DMS114 treated with DMSO at 0.1 percent for 48 hours (cell line): Measurements from ENCODE around the gene TRIO.
A peak's percentile ranks its signal among the peaks of the same experiment; 100 is the strongest.

ENCODE experiments used
- DNase-seq: peaks from one replicate; lab custom pipeline; 2025; ENCODE audit not compliant: unreplicated experiment; lab: John Stamatoyannopoulos, UW

The TRIO gene

DNA sequence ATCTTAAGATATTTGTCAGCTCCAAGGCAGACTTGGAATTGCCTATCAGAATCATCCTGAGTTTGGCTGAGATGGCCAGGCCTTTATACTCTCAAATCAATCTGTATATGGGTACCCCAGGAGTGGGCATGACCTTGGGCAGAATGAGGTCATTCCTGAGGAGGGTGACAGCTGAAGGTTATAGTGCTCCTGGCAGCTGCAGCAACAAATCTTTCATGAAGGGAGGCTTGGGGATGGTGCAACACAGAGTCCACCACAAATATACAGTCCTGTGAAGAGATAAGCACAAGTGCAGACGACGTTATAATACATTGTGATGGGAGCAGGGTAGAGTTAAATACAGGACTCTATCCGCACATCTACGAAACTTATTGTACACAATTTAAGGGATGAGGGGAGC is 21.1 kb upstream of the TRIO start:
- DNase-seq, result no peak

DNA sequence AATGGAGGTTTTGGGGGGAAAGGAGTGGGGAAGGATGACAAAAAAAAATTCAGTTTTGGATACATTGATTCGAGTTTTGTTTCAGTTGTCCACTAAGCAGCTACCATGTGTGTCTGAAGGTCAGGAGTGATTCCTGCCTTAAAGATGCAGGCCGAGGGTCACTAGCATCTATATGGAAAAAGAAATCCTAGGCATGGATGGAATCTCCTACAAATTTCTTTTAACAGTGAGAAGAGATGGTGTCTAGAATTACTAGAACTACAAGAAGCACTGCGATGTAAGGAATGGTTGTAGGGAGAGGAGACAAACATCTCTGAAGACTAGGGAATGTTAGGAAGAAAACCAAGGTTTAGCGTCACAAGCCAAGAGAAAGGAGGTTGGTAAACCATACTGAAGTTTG is 19.6 kb upstream of the TRIO start:
- no peak for DNase-seq

DNA sequence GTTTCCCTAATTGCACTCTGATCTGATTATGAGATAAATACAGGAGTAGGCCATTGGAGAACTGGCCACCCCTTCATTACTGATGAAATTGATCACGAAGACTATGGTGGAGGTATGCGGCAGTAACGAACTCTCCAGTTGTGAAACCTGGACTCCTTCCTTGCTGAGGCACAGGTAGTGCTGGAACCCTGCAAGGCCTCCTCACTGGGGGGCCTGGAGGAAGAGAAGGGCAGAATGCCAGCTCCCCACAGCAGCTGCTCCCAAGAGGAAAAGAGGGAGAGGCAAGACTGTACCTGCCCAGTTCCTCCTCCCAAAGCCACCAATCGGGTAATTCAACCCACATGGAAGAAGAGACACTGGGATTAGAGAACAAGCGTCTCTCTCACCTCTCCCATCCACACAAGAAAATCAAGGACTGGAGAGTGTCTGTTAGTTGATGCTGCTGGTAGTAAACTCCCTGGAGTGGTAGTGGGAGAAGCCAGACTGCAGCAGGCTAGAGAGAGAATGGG is 19.1 kb upstream of the TRIO start:
- DNase-seq, result no peak

DNA sequence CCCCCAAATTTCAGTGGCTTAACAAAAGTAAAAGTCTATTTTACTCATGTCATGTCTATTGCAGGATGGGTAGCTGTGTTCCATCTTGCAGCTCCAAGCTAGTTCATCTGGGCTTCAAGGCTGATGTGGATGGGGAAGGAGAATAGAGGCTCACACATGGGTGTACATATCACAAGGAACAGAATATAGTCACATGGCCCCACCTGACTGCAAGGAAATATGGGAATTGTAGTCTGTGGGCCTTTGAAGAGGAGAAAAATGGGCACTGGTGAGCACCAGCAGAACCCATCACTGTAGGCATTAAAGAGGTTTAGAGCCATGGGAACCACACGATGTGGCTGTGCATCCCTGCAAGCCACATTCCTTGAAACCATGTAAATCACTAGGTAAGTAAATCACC is 17.9 kb upstream of the TRIO start:
- DNase-seq, result no peak

DNA sequence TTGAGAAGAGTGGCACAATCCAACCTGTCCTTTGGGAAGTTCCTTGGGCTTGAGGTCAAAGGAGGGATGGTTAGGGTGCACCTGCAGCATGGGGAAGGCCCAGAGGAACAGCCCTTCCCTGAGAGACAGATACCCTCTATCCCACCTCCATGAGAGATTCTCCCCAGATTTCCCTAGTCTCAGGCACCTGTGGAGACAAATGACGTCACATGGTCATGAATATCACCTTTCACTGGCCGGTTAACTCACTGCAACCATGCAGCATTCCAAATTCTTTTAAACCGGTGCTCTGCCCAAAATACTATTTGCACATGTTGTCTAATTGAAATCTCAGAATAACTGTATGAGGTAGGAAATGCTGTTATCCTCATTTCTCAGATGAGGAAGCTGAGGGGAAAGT is 15.6 kb upstream of the TRIO start:
- DNase-seq, result no peak

DNA sequence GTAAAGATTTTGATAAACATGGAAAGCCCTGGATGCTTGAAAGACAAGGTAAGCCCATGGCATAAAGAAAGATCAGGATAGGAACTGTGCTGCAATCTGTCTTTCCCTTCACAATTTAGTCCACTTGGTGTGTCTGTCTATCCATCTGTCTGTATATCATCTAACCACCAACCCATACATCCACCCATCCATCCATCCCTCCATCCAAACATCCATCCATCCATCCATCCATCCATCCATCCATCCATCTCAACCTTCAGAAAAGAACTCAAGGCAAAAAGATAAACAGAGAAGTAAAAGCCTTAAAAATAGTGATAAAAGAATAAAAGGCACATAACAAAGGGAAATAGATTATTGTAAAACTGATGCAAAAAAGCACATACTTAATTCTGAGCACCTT is 15.1 kb upstream of the TRIO start:
- DNase-seq, result no peak

DNA sequence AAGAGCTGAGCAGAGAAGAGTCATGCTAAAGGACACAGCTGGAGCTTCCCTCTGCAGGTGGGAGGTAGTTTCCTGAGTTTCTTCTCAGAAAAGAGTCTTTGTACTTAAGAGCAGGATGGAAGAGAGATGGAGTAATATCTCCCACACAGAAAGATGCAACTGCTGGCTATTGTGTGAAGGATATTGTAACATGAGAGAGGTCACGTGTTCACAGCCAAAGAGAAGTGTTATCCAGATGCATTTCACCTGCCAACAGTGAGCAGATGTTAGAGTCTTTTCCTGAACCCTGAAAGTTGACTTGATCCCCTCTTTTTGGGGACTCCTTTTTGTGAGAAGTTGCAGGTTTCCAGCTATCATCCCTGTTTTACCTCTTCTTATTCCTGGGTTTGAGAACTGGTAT is 14.0 kb upstream of the TRIO start:
- no peak for DNase-seq

DNA sequence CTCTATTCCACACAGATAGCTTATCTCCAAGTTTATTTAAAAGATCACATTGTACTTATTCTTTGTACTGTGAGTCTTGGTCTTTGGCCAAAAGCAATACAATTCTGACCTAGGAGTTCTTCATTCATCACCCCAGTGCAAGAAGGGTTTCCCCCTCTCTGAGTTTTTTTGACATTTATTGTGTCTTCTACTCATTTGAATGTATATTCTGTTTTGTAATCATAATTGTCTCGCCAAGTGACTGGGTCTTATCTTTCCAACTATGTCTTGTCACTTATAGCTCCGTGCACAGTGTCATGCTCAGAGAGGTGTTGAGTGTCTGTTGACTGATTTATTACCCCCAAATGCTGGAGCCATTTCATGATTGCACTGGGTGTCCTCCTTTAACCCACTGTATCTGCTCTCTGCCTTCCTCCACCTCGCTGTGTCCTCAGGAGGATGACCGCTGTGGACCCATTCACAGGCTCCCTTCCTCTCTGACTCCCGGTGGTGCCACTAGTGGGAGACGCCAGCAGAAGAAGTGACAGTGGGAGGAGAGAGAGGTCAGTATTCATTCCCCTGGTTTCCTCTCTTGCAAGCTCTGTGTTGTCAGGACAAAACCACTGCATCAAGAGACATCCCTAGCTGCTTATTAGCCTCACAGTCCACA is 11.2 kb upstream of the TRIO start:
- no peak for DNase-seq

DNA sequence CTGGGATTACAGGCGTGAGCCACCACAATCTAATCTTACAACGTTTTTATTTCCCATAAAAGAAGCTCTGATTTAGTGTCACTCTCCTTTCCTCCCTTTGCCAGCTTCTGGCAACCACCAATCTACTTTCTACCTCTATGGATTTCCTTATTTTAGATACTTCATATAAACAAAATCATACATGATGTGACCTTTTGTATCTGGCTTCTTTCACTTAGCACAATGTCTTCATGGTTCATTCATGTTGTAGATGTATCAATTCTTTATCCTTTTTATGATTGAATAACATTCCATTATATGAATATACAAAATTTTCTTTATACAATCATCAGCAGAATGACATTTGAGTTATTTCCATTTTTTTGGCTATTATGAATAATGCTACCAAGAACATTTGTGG is 9.7 kb upstream of the TRIO start:
- no peak for DNase-seq

DNA sequence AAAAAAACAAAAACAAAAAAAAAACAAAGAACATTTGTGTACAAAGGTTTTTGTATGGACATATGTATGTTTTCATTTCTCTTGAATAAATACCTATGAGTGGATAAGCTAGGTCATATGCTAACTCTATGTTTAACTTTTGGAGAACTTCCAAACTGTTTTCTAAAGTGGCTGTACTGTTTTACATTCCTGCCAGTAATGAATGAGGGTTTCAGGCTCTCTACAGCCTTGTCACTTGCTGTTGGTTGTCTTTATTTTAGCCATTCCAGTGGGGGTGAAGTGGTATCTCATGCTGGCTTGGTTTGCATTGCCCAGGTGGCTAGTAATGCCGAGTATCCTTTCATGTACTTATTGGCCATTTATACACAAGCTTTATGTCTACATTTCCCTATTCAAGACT is 9.1 kb upstream of the TRIO start:
- DNase-seq, result no peak

DNA sequence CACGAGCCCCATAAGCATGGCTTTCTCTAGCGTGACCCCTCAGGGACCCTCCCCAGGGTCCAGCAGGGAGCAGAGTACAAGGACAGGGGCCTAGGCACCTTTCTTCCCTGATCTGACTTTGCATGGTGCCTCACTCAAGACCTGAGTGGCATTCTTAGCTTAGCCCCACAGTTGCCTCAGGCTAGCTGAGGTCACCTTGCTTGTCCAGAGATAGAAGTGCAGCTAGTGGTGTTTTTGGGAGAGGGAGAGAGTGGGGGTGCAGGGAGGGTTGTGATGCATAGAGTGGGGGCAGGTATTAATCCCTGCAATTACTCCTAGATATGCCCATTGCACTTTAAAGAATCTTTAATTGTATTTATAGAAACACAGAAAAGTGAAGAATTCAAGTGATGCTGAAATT is 8.4 kb upstream of the TRIO start:
- DNase-seq, result no peak

DNA sequence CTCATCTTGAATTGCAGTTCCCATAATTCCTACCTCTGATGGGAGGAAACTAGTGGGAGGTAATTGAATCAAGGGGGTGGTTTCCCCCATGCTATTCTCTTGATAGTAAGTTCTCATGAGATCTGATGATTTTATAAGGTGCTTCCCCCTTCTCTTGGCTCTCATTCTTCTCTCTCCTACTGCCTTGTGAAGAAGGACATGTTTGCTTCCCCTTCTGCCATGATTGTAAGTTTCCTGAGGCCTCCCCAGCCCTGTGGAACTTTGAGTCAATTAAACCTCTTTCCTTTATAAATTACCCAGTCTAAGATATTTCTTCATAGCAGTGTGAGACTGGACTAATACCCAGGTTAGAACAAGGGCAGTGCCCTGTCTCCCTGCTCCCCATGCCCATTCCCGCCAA is 7.5 kb upstream of the TRIO start:
- DNase-seq, result no peak

DNA sequence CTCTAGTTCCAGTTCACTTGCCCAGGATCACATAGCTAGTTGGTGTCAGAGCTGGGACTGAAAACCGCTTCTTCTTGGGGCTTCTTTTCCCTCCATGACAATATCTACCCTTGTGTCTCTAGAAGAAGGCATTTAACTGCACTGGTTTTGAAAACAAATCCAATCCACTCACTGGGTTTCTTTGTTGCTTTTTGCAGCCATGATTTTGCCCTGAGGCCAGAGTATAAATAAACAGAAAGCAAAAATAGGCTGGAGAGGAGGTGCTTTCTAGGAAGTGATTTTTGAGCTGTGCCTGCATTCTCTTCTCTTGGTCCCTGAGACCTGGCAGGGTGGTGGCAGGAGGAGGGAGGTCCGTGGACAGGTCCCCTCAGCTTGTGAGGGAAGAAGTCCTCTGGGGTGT is 6.9 kb upstream of the TRIO start:
- DNase-seq, result no peak

DNA sequence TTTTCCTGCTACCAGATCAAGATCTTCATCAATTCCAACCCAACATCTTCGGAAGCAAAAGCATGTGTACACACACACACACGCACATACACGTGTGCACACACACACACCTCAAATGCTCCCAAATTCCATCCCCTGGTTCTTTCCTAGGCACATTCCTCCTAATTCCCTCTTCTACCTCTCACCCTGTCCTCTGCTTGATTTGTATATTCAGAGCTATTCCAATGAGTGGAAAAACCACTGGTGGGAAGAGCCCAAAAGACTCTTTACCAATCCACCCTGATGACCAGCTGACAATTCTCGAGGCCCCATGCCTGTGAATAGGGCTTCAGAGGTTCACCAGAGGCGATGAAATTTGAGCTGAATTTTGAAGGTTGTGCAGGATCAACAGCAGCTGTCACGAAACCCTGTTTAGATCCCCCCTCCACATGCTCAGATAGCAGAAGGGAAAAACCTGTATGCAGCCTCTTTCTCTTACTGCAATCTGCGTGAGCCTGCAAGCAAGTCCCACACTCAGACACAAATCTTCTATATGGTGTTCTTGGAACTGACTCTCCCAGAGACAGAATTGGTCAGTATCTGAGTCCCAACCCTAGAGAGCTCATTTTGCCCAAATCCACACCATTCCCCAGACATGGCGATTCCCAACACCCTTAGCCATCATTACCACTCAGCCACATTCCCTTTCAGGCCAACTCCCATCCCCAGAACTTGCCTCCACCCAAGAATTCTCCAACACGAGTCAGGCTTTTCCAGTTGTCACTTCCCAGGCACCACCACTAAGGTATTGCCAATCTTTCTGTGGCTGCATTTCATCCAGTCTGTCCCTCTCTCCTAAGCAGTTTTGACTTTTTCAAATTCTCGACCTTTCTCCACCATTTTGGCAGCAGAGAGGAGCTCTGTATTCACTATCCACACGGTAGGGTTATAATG is 4.3 kb upstream of the TRIO start:
- DNase-seq, result no peak

DNA sequence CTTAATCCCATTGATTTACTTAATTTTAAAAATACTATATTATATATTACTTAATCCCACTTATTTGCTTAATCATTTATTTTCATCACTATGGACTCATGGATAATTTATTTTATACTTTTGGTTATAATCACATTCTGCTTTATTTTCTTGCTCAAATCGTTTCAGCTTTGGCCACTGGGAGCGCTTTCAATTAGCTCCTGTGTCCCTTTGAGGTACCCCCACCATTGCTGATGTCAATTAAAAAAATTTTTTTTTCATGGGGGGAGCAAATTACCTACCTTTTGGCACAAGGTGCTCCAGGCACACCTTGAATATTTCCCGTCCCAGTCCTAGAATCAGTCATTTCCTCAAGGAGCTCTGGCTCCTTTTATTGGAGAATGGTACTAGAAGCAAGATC is 1.4 kb upstream of the TRIO start:
- DNase-seq, result no peak

DNA sequence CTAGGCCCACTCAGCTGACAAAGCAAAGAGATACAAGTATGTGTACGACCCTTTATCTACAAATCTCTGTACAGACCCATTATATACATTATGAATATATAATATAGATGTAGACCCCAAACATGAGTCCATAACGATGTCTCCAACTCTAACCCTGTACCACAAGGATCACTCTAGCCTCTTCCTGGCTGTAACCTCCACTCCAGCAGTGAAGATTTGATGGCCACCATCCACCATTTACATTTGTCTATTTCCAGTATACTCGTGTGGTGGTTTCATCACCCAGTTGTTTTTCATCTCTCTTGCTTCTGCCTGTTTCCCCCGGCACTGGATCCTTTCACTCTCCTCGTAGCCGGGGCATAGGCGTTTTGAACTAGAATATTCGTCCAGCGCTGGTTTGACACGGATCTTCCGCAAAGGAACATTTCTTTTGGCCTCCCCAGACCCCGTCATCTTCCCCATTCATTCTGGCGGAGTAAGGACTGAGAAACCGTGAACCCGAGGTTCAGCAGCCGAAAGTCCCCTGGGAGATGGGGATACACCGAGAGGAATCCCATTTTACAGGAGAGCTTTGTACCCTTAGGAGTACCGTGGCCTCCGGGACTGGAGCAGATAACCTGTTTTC is 828 bp upstream of the TRIO start:
- peak; percentile 39 for DNase-seq

DNA sequence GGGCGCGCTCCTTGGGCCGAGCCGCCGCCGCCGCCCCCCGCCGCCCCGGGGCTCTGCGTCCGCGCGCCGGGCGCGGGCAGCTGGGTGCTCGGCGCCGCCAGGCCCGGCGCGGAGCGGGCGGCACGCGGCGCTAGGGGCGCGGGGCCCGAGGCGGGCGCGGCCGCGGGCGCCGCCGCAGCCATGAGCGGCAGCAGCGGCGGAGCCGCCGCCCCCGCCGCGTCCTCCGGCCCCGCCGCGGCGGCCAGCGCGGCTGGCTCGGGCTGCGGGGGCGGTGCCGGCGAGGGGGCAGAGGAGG is 351 bp downstream of the TRIO start:
- DNase-seq, result no peak

DNA sequence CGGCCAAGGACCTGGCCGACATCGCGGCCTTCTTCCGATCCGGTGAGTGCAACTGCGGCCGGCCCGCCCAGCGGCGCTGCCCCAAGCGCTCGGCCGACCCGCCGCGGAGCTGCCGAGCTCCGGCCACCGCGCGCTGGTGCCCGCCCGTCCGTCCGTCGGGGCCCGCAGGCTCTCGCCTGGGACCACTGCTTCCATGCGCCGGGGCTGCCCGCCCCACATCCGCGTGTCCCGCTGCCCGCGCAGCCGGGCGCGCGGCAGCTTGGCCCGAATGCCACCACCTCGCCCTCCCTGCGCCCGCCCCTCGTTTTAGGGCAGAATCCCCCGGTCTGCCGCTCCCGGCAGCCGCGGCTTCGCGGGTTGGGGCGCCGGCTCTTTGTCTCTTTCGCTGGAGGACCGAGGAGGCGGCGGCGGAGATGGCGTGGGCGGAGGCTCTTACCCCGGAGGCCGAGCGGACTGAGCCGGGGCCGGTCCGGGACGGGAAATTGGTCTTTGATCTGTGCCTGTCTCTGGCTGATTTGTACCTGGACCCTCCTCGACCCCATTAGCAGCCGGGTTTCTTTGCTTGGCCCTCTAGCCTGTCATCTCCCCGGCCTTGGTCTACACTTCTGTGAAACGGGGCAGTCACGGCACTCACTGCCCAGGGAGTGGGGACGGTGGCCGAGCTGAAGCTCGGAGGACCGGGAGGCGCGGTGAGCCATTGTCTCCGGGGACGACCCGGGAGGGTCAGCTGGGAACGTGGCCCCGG is 871 bp downstream of the TRIO start:
- no peak for DNase-seq

DNA sequence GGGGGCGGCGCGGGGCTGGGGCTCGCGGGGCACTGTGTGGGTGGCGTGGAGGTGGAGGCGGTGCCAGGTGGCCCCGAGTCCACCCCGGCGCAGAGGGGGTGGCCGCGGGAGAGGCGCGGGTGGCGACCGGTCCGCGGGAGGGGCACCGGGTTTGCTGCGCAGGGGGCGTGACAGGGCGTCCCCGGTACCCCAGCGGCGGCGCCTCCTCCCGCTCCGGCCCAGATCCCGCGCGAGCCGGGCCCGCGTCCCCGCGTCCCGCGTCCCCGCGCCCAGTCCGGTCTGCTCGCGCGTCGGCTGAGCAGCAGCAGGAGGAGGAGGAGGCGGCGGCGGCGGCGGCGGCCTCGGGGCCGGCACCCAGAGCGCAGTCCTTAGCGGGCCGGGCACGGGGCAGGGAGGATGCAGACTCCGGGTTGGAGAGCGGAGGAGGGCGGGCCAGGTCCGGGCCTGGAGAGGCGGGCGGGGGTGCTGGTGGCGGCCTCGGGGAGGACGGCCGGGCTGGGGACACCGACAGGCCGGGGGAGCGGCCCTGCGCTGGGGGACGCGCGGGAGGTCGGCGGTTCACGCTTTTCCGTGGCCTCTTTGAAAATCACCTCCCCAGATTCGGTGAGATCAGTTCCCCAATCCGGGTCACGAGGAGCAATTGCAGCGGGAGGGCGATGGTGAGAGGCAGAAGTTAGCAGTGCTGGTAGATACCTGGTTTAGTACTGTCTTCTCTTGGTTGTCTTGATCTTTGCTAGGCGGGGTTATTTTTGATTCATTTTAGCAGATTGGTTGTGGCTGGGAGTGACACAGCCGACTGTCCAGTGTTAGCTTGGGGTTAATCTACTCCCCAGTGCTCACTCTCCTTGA is 1.7 kb downstream of the TRIO start:
- peak; percentile 6 for DNase-seq

DNA sequence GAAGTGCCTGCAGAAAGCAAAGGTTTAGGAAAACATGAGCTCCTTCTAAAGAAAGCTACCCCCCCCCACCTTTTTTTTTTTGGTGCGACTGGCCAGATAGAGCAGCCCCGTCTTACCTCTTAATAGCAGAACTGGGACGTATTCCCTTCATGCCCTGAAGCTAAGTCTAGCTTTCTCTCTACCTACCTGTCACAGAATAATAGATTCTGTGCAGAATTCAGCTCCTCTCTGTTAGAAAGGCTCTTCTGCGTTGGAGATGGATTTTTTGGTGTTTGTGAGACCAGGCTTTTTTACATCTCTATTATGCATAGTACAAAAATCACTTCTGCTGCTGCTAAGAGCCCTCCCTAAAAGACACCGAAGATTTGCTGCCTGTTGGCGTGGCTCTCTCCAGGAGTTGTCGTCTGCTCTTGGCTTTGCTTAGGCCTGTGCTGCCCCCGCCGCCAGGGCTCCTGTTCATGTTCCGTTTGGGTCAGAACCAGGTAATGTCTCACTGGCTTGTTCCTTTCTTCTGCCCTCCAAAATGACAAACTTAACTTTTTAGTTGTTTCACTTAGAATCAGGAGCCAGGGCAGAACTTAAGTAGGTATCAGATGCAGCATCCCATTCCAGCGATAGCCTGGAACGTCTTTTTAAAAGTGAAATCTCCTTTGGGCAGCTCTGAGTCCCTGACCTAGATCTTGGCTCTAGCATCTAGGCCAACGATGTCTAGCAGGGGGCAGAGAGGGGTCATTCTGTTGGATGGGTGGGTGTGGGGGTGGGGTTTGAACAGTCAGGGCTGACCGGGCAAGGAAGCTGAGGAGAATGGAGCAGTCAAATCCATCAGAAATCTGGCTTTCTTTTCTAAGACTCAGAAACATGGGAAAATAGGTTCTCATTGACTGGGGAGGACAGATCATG is 2.5 kb downstream of the TRIO start:
- DNase-seq, result no peak
